H1 (cell line): ENCODE measurements around the gene PGBD4. TPM values are rescaled to one million over a fixed set of nuclear protein-coding genes. Genes with fewer than 3 reads are reported as not detected.

Experiments
- CTCF ChIA-PET: fragments of 300-600 bp; sonication (Branson Sonifier 250); formaldehyde crosslinking; loops from one replicate; lab custom pipeline; 2021; ENCODE audit not compliant: partially characterized antibody; lab: Charles Lee
- POLR2A ChIA-PET: fragments of 300-600 bp; sonication (Branson Sonifier 250); formaldehyde crosslinking; loops from one replicate; lab custom pipeline; 2021; ENCODE audit warnings: inconsistent platforms; ENCODE audit not compliant: partially characterized antibody; lab: Charles Lee
- DNase-seq, 2 experiments: peaks; one replicate each; pipeline versions ENCODE4 v3.0.0 to v3.0.0-alpha.2; 2010 to 2022; ENCODE audit warnings: low spot score in 2 of 2, low read depth in 1 of 2, mixed read lengths in 1 of 2
- FAIRE-seq: peaks from 2 replicates; lab custom pipeline; 2011; peaks lifted over from hg19 to GRCh38; lab: Jason Lieb, UNC
- H2AFZ ChIP-seq: 2 replicates; pipeline ENCODE4 v1.8.1; 2012; ENCODE audit warnings: low read length, inconsistent platforms
- H2AK5ac ChIP-seq: 2 replicates; pipeline ENCODE4 v1.6.1; 2013; ENCODE audit warnings: low read depth, low read length
- H2BK120ac ChIP-seq: replicated peaks from 2 replicates; pipeline ENCODE3; 2013; ENCODE audit warnings: low read depth, low read length, inconsistent platforms
- H2BK12ac ChIP-seq: 2 replicates; pipeline ENCODE4 v1.6.1; 2013; ENCODE audit warnings: low read depth, low read length
- H2BK15ac ChIP-seq: 2 replicates; pipeline ENCODE4 v1.6.1; 2013; ENCODE audit warnings: low read length
- H2BK20ac ChIP-seq: 2 replicates; pipeline ENCODE4 v1.6.1; 2013; ENCODE audit warnings: low read length
- H2BK5ac ChIP-seq: 2 replicates; pipeline ENCODE4 v1.6.1; 2013; ENCODE audit warnings: low read depth, low read length
- H3K14ac ChIP-seq: 2 replicates; pipeline ENCODE4 v1.6.1; 2013; ENCODE audit warnings: inconsistent platforms; ENCODE audit not compliant: insufficient read length
- H3K18ac ChIP-seq: 2 replicates; pipeline ENCODE4 v1.6.1; 2013; ENCODE audit warnings: low read length; ENCODE audit errors: extremely low read depth
- H3K23ac ChIP-seq: 2 replicates; pipeline ENCODE4 v1.6.1; 2013; ENCODE audit warnings: inconsistent platforms; ENCODE audit not compliant: insufficient read length
- H3K23me2 ChIP-seq: 2 replicates; pipeline ENCODE4 v1.6.1; 2013; ENCODE audit warnings: low read depth, low read length
- H3K27ac ChIP-seq: 2 replicates; pipeline ENCODE4 v1.6.1; 2011; ENCODE audit warnings: low read depth, low read length, inconsistent platforms
- H3K27me3 ChIP-seq, 4 experiments: replicated peaks in 1 of 4; 1 replicate in 1 of 4; 2 replicates in 3 of 4; pipeline versions ENCODE4 v1.6.1 to v1.8.1; 2011 to 2013; ENCODE audit warnings: low read length in 3 of 4, mild to moderate bottlenecking in 3 of 4, inconsistent platforms in 2 of 4, mixed read lengths in 2 of 4, moderate library complexity in 1 of 4; ENCODE audit not compliant: control insufficient read depth in 3 of 4, insufficient read depth in 3 of 4; ENCODE audit errors: extremely low read depth in 1 of 4
- H3K36me3 ChIP-seq, 4 experiments: 2 replicates each; pipeline versions ENCODE4 v1.6.1 to v1.8.1; 2011 to 2013; ENCODE audit warnings: mild to moderate bottlenecking in 4 of 4, low read length in 3 of 4, moderate library complexity in 2 of 4, control low read depth in 1 of 4, inconsistent platforms in 1 of 4; ENCODE audit not compliant: insufficient read depth in 4 of 4, control insufficient read depth in 2 of 4
- H3K4ac ChIP-seq: replicated peaks from 2 replicates; pipeline ENCODE3; 2013; ENCODE audit warnings: low read length, low read depth, mixed read lengths, inconsistent platforms; ENCODE audit not compliant: insufficient read length
- H3K4me1 ChIP-seq, 4 experiments: replicated peaks in 1 of 4; 1 replicate in 1 of 4; 2 replicates in 3 of 4; pipeline versions ENCODE4 v1.6.1 to v1.8.1; 2011 to 2013; ENCODE audit warnings: low read length in 3 of 4, inconsistent platforms in 2 of 4, mixed read lengths in 1 of 4; ENCODE audit not compliant: insufficient read depth in 4 of 4, control insufficient read depth in 3 of 4
- H3K4me2 ChIP-seq, 2 experiments: 2 replicates each; pipeline versions ENCODE4 v1.6.1 to v1.8.1; 2011 to 2013; ENCODE audit warnings: low read depth in 2 of 2, low read length in 2 of 2, control low read depth in 1 of 2, inconsistent platforms in 1 of 2, mild to moderate bottlenecking in 1 of 2; ENCODE audit not compliant: insufficient read depth in 1 of 2
- H3K4me3 ChIP-seq, 4 experiments: fragments of 200-600, 300-600 bp in 1 of 4; sonication (generic), shearing (Covaris generic), sonication (Bioruptor Twin) in 1 of 4; 2 replicates each; pipeline versions ENCODE4 v1.5.1 to v1.8.1; 2011 to 2016; ENCODE audit warnings: low read length in 4 of 4, low read depth in 3 of 4, control low read depth in 2 of 4, inconsistent platforms in 2 of 4, mild to moderate bottlenecking in 2 of 4, mixed read lengths in 1 of 4, moderate library complexity in 1 of 4; ENCODE audit not compliant: insufficient read depth in 2 of 4; ENCODE audit errors: extremely low read depth in 1 of 4
- H3K56ac ChIP-seq: replicated peaks from 2 replicates; pipeline ENCODE3; 2013; ENCODE audit warnings: low read depth, mild to moderate bottlenecking, mixed read lengths, low read length, inconsistent platforms; ENCODE audit not compliant: insufficient read length
- H3K79me1 ChIP-seq: 2 replicates; pipeline ENCODE4 v1.6.1; 2013; ENCODE audit warnings: low read depth, low read length, control low read depth
- H3K79me2 ChIP-seq, 2 experiments: 2 replicates each; pipeline versions ENCODE4 v1.6.1 to v1.8.1; 2012 to 2013; ENCODE audit warnings: low read length in 2 of 2, mild to moderate bottlenecking in 2 of 2, inconsistent platforms in 1 of 2; ENCODE audit not compliant: insufficient read depth in 2 of 2, control insufficient read depth in 1 of 2
- H3K9ac ChIP-seq, 4 experiments: replicated peaks in 1 of 4; 1 replicate in 1 of 4; 2 replicates in 3 of 4; pipeline versions ENCODE4 v1.6.1 to v1.8.1; 2011 to 2013; ENCODE audit warnings: low read depth in 3 of 4, low read length in 3 of 4, control low read depth in 2 of 4, mild to moderate bottlenecking in 2 of 4, moderate library complexity in 2 of 4, inconsistent platforms in 1 of 4; ENCODE audit errors: extremely low read depth in 1 of 4
- H3K9me3 ChIP-seq, 2 experiments: 2 replicates each; pipeline versions ENCODE4 v1.6.1 to v1.8.1; 2012 to 2013; ENCODE audit warnings: mild to moderate bottlenecking in 2 of 2, moderate library complexity in 2 of 2, control low read depth in 1 of 2, inconsistent platforms in 1 of 2, low read depth in 1 of 2, low read length in 1 of 2, mixed read lengths in 1 of 2; ENCODE audit not compliant: insufficient read depth in 2 of 2
- H4K20me1 ChIP-seq, 2 experiments: replicated peaks in 1 of 2; 2 replicates each; pipeline versions ENCODE3 to v1.8.1; 2011 to 2013; ENCODE audit warnings: inconsistent platforms in 2 of 2, low read length in 2 of 2, mild to moderate bottlenecking in 1 of 2; ENCODE audit not compliant: insufficient read depth in 2 of 2, control insufficient read depth in 1 of 2
- H4K5ac ChIP-seq: 2 replicates; pipeline ENCODE4 v1.6.1; 2013; ENCODE audit warnings: low read length, low read depth, mixed read lengths, inconsistent platforms; ENCODE audit not compliant: insufficient read length
- H4K8ac ChIP-seq: 2 replicates; pipeline ENCODE4 v1.8.0; 2013; ENCODE audit warnings: mild to moderate bottlenecking, moderate library complexity, low read length, inconsistent platforms; ENCODE audit not compliant: insufficient read depth; ENCODE audit errors: extremely low read depth
- H4K91ac ChIP-seq: replicated peaks from 2 replicates; pipeline ENCODE3; 2013; ENCODE audit warnings: low read length, mixed read lengths, inconsistent platforms; ENCODE audit not compliant: insufficient read length
- ASH2L ChIP-seq: fragments of 200-600, 300-600 bp; sonication (generic); IDR thresholded peaks from one replicate; pipeline ENCODE4 v1.7.1; 2017; ENCODE audit warnings: low read length
- RAD21 ChIP-seq, 2 experiments: IDR thresholded peaks in 1 of 2; conservative IDR thresholded peaks in 1 of 2; 2 replicates each; pipeline ENCODE4 v1.6.1; 2011; ENCODE audit warnings: low read depth in 2 of 2, low read length in 2 of 2, improper control_type of control experiment in 1 of 2, inconsistent platforms in 1 of 2, mild to moderate bottlenecking in 1 of 2, moderate library complexity in 1 of 2
- WGBS, 2 experiments: shearing (Covaris generic) in 1 of 2; methylation state at CpG; one replicate each; pipeline versions ENCODE4 v1.1.6 to v1.1.7; 2013 to 2015; ENCODE audit warnings: low lambda C conversion rate in 2 of 2, mixed read lengths in 2 of 2, inconsistent platforms in 1 of 2, low coverage in 1 of 2, missing lambda C conversion rate in 1 of 2; ENCODE audit not compliant: insufficient replicate concordance in 2 of 2, insufficient coverage in 1 of 2, insufficient read length in 1 of 2; ENCODE audit errors: extremely low coverage in 1 of 2, missing lambda C conversion rate in 1 of 2; 5-methylcytosine and 5-hydroxymethylcytosine counted together
- polyA plus RNA-seq, 7 experiments: library from polyadenylated mRNA; depleted of rRNA in 3 of 7; stranded (reverse) in 5 of 7; unstranded in 2 of 7; fragments of >200 nt in 5 of 7; fragments of 200-250 nt in 2 of 7; gene quantifications; 1 replicate in 5 of 7; 2 replicates in 1 of 7; 4 replicates in 1 of 7; pipeline versions ENCODE4 v1.2.1 to v1.2.3, GENCODE V29; 2011 to 2013; ENCODE audit warnings: missing spikeins in 2 of 7, mixed read lengths in 2 of 7
- total RNA-seq: library from RNA; stranded (reverse); fragmentation: NEBNext Ultra II Directional; extraction: Animal tissue kit (Norgen Biotek cat#: 25700); gene quantifications from 2 replicates; pipeline ENCODE4 v1.2.1, GENCODE V29; 2021
- TF ChIP-seq, protein P1 (sequence below), 3 experiments: IDR thresholded peaks; 1 replicate in 2 of 3; 2 replicates in 1 of 3; pipeline versions ENCODE4 v1.5.1 to v1.6.1; 2011; ENCODE audit warnings: low read length in 3 of 3, mild to moderate bottlenecking in 3 of 3, inconsistent platforms in 2 of 3, low read depth in 1 of 3, moderate library complexity in 1 of 3; ENCODE audit not compliant: insufficient read depth in 1 of 3; ENCODE audit errors: control extremely low read depth in 1 of 3

PGBD4 gene
- total and polyA plus RNA-seq, 2 of the 8 experiments (the other 6 are each of a cell fraction or from before 2014, with no cell fraction given) = 0.68 to 0.76 TPM

DNA sequence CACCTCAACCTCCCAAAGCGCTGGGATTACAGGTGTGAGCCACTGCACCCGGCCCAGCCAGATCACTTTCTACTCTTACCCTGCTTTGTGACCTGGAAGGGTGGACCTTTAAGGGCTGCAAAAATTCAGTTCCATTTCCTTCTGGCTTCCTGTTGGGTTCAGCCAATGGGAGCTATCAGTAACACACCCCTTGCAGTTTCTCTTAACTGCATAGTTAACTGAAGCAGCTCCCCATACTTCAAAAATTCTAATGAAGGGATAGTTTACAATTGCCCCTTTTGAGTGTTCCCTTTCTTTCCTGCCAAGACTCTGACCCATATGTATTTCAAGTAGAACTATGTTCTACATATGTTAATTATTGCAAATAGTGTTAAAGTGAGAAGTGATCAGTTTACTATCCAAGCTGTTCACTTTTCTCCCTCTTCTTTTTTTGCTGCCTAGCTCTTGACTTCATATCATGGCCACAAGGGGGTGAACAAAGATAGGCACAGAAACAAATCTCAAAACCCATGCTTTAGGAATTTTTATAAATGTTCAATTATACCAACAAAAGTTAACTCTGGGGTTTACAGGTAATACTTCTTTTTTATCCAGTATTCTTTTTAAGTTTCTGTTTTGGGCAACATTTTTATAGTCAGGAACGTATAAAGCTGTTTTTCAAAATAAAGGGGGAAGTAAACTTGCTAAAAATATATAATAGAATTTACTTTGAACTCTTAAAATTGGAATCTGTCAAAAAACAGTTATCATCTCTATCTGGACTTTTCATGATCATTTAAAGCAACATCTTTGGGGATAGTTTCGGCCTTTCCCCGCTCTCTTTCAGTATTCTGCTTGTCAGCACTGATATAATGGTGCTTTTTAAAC is 8.1 kb downstream of the PGBD4 start:
- no peak overlapping the region for H3K23ac ChIP-seq
- no peak overlapping the region for H2BK5ac ChIP-seq
- no peak overlapping the region for H2AFZ ChIP-seq
- H3K4me1 ChIP-seq = no peaks in the 10 kb centered on the region; a peak in 1 of 7 replicates
- no peaks in the 10 kb centered on the region for H3K36me3 ChIP-seq
- H3K9ac ChIP-seq = no peak overlapping the region
- no peak overlapping the region for H3K18ac ChIP-seq
- H3K27me3 ChIP-seq = no peaks in the 10 kb centered on the region
- H3K14ac ChIP-seq = no peak overlapping the region
- no peak overlapping the region for H2BK120ac ChIP-seq
- TF ChIP-seq ASH2L (no peak), RAD21 (IDR thresholded peaks at IDR 0.05 in 1 of 2, conservative IDR thresholded peaks at IDR 0.05 in 1 of 2; ENCODE audit: low read depth in 2 of 2, low read length in 2 of 2) (peak; percentile 84)
- TF ChIP-seq, protein P1, sequence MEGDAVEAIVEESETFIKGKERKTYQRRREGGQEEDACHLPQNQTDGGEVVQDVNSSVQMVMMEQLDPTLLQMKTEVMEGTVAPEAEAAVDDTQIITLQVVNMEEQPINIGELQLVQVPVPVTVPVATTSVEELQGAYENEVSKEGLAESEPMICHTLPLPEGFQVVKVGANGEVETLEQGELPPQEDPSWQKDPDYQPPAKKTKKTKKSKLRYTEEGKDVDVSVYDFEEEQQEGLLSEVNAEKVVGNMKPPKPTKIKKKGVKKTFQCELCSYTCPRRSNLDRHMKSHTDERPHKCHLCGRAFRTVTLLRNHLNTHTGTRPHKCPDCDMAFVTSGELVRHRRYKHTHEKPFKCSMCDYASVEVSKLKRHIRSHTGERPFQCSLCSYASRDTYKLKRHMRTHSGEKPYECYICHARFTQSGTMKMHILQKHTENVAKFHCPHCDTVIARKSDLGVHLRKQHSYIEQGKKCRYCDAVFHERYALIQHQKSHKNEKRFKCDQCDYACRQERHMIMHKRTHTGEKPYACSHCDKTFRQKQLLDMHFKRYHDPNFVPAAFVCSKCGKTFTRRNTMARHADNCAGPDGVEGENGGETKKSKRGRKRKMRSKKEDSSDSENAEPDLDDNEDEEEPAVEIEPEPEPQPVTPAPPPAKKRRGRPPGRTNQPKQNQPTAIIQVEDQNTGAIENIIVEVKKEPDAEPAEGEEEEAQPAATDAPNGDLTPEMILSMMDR (IDR thresholded peaks at IDR 0.05; ENCODE audit: control extremely low read depth in 1 of 3, insufficient read depth in 1 of 3, low read depth in 1 of 3, low read length in 3 of 3) = peak in 2 of 3 experiments; percentile 60 to 61; a peak in 2 of 4 replicates
- no peak overlapping the region for H2AK5ac ChIP-seq
- H3K4me3 ChIP-seq = no peak overlapping the region
- H3K9me3 ChIP-seq = no peaks in the 10 kb centered on the region
- no peak overlapping the region for H4K91ac ChIP-seq
- H3K27ac ChIP-seq = no peak overlapping the region
- FAIRE-seq (no peak), DNase-seq (no peak)
- no peaks in the 10 kb centered on the region for H3K79me1 ChIP-seq
- no peaks in the 10 kb centered on the region for H4K20me1 ChIP-seq
- H3K56ac ChIP-seq = no peak overlapping the region
- no peak overlapping the region for H4K8ac ChIP-seq
- no peak overlapping the region for H4K5ac ChIP-seq
- ChIA-PET POLR2A (interaction anchor here (0.5 to 2.7 kb wide), 5 partner anchors 8 to 228 kb away, joined by 3 to 15 read pairs (median 4); partner anchors contain the start of genes EMC7, KATNBL1 and PGBD4), CTCF (interaction anchor here (0.5 to 5.9 kb wide), 34 partner anchors 9 to 473 kb away, joined by 3 to 74 read pairs (median 5); partner anchors contain the start of genes EMC7, GOLGA8B and KATNBL1)
- no peak overlapping the region for H2BK15ac ChIP-seq
- WGBS, 2 experiments = 70% methylated on average over 5 of the region's 5 CpGs; no CpG with 5 or more reads in 1 of the 2 experiments
- H3K4ac ChIP-seq = no peak overlapping the region
- no peaks in the 10 kb centered on the region; the same call in 1 of the 2 replicates for H3K23me2 ChIP-seq
- H2BK12ac ChIP-seq = no peak overlapping the region
- no peaks in the 10 kb centered on the region for H3K79me2 ChIP-seq
- H2BK20ac ChIP-seq = no peak overlapping the region
- H3K4me2 ChIP-seq = no peak overlapping the region
